Measurements from ENCODE around the gene LMOD2. TPM values are rescaled to one million over a fixed set of nuclear protein-coding genes. Genes with fewer than 3 reads are reported as not detected.
"Not testable (repeated sequence)": the region's sequence is repeated elsewhere in the genome, so short reads cannot be mapped to it uniquely, and the experiment has no call there.

Gene LMOD2, protein sequence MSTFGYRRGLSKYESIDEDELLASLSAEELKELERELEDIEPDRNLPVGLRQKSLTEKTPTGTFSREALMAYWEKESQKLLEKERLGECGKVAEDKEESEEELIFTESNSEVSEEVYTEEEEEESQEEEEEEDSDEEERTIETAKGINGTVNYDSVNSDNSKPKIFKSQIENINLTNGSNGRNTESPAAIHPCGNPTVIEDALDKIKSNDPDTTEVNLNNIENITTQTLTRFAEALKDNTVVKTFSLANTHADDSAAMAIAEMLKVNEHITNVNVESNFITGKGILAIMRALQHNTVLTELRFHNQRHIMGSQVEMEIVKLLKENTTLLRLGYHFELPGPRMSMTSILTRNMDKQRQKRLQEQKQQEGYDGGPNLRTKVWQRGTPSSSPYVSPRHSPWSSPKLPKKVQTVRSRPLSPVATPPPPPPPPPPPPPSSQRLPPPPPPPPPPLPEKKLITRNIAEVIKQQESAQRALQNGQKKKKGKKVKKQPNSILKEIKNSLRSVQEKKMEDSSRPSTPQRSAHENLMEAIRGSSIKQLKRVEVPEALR
- not detected in 2 replicates for total RNA-seq (2014; rRNA removed; shearing (Covaris generic))

DNA sequence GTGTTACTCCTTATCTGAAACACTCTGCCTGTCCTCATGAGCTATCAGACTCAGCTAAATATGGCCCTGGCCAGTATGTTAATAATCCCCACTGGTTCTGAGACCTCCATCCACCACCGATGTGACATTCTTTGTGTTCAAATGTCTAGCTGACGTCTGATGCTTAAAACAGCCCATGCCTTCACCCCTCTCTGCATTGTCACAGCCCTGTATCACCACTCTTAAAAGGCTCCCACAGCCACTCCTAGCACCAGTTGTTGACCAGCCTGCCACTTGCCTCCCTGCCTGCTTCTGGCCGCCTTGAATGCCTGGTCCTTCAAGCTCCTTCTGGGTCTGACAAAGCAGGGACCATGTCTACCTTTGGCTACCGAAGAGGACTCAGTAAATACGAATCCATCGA, at the start of gene LMOD2:
LMOD2 (plus strand) TSS at position 253 of the 400 bp plus-strand sequence; CDS start at position 351, 98 bp downstream.
- no peak for DNase-seq (ENCODE audit: low read depth)

DNA sequence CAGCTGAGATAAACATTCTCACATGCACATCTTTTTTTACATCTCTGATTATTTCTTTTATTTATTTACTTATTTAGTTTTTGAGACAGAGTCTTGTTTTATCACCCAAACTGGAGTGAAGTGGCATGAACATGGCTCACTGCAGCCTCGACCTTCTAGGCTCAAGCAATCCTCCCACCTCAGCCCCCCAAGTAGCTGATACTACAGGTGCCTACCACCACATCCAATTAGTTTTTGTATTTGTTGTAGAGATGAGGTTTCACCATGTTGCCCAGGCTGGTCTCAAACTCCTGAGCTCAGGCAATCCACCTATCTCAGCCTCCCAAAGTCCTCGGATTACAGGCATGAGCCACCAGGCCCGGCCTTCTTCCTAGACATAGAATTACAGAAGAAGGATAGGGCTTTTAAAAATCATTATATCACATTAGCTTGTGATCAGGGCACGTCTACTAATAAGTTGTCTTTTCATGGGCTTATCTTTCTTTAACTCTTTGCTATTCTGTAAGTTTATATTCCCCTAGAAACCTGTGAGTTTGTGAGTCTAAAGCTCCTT, 48.2 kb upstream of the LMOD2 start:
- DNase-seq (ENCODE audit: low read depth): no peak

DNA sequence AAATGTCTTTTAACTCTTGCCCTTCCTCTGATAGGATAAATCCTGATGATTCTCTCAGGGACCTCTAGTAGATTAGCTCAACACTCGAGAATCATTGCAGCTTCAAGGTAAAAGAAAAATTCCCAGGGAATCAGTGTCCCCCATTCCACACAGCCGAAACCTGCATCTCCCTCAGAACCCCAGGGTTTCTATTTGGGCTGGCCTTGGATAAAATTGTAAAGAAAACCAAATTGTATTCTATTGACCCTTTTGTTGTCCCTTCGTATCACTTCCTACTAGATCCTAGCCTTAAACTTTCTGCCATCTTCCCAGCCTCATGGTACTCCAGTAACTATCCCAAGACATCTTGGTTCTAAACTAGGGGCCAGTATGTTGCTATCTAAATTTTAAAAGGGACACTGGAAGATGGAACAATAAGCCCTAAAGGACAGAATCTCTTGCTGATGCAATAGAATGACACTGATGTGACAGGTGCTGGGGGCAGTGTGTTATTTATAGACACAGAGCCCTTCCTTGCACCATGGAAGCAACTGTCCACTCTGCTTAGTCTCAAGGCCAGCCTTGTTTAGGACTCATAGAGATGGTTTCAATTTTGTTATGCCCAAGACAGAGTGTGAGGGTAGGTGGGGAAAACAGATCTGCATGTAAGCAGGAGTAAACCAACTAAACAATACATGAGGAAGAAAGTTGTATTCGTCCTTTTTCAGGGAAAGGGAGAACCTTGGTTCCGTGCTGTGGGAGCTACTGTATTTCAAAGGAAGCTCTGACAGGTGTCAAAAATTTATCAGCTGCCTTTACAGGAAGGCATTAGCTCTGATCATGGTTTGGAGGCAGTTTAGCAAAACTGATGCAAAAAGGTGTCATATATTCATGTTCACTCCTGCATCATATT, 46.4 kb upstream of the LMOD2 start:
- DNase-seq (ENCODE audit: low read depth): no peak

DNA sequence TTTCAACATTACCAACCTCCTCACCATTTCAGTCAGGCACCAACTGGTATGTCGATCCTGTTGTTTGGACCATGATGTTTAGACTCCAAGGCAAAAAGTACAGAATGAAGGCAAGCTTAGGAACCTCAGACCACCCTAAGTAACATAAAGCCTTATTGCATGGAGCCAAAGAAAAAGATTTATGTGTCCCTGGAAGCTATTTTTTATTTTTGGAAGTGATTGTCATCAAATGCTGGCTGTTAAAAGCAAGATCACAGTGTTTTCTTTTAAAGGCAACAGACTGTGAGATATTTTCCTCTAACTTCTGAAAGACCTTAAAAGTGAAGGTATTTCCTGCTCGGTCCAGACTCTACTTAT, 45.8 kb upstream of the LMOD2 start:
- no peak for DNase-seq (ENCODE audit: low read depth)

DNA sequence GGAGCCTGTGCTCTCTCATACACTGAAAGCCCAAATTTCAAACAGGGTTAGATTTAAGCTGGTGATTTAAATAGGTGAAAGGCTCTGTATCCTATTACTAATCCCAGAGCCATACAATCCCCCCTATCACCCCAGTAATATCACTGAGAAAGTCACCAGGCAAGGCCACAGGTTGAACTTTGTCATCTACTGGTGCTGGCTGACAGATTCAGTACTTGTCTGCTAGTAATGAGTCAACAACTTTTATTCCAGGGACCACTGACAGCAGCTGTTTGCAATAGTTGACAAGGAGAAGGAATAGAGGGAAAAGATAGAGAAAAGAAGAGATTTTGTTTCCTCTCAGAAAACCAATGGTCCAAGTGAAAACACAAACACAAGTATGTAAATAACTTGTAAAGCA, 43.6 kb upstream of the LMOD2 start:
- no peak for DNase-seq (ENCODE audit: low read depth)

DNA sequence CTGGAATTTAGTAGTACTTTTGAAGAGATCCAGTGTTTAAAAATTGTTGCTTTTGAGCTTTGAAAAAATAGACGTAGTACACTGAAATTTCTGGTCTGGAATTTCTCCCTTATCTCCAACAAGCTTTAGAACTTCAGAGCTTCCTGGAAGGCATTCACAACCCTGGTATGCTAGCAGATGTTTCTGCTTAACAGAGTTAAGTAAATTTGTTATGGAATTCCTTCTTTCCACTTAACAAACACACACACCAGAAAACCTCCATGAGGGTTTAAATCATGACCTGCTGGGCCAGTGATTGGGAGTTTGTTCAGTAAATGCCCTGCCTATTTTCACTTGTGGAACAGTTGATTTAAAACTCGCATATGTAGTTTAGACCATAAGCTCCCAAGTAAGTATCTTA, 40.3 kb upstream of the LMOD2 start:
- DNase-seq (ENCODE audit: low read depth): no peak

DNA sequence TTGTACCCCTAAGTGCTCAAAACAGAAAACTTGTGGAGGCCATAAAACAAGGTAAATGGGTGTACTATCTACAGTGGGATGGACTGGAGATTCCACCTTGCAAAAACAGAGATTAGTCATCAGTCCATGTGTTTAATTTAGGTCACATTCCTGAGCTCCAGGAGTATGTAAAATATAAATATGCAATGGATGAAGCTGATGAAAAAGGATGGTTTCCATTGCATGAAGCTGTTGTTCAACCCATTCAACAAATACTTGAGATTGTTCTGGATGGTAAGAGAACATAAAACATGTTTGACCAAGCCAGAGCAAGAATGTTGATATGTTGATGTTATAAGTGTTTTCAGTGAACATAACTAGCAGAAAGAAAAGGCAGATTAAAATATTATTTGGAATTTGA, 39.4 kb upstream of the LMOD2 start:
- no peak for DNase-seq (ENCODE audit: low read depth)

DNA sequence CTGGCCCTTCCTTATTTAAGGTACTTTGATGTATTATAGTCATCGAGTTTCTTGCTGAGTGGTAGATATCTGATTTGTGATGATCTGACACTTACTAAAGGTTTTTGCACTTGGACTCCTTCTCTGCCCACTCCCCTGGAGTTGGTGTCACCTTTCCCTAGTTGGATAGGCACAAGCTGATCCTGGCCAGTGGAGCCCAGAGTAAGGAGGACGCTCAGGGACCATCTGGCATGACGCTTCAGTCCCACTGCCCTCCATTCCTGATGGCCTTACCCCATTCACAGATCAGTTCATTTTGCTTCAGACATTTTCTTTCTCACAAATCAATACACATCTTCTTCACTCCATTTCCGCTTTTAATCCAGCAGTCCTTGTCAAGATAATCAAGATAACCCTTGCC, 34.0 kb upstream of the LMOD2 start:
- DNase-seq (ENCODE audit: low read depth): no peak

DNA sequence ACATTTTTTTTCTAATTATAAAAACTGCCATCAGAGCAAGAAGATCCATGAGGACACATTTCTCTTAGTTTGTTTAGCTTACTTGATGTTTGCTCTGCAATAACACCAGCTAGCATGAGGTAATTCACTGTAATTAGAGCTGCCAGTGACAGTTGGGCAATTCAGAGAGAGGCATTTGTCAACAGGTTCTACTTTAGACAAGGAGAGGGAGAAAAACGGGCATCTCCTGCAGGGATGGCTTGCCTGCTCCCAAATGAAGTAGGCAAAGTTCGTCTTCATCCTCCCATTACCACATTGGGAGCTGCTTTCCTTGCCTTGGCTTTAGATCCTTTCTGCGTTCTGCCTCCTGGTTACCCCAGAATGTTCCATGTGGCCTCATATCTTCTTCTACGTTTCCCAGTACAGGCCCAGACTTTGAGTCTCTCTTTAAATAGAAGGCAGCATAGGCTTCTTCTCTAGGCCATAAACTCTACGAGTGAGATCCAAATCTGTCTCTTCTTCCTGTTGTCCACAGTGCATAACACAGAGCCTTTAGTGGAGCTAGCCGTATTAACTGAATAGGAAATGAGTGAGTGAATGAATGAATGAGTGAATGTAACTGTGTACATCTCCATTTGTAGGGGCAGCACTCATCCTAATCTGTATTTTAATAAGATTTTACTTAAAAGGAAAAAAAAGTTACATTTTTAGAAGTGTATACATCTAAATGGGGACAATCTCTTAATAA, 32.8 kb upstream of the LMOD2 start:
- no peak for DNase-seq (ENCODE audit: low read depth)

DNA sequence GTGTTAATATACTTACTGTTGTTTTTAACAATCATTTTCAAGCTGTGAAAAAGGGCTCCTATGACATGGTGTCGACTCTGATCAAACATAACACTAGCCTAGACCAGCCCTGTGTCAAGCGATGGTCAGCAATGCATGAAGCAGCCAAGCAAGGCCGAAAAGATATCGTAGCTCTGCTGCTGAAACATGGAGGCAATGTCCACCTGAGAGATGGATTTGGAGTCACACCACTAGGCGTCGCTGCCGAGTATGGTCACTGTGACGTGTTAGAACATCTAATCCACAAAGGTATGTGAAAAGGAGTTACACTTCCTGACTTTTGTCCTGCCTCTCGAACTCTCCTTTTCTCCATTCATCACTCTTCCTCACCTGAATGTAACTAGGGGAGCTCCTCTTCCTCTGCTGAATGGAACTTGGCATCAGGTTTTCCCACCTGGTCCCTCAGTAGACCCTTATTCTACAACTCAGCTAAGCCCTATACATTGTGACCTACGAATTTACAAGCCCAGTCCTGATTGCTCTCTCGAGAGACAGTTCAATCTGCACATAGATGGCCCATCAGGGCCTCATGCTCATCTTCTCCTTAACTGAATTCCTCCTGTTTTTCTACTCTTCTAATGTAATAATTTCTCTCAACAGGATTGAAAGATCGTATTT, 31.0 kb upstream of the LMOD2 start:
- DNase-seq (ENCODE audit: low read depth): peak; percentile 87

DNA sequence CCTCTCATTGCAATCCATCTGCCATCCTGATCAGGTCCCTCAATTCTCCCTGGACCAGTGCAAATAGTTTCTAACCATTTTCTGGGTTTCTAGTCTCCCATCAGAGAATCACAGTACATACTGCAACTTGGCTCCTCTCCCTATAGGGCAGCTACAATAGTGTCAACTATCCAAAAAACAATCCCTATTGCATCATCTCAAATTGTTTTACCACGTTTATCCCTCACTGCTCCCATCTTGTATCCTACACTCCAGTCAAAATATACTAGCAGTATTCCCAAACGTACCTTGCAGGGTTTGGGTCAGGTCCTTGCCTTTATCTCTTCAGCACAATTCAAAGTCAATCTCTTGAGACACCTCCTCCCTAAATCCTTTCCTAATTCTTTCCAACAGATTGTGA, 30.4 kb upstream of the LMOD2 start:
- no peak for DNase-seq (ENCODE audit: low read depth)

DNA sequence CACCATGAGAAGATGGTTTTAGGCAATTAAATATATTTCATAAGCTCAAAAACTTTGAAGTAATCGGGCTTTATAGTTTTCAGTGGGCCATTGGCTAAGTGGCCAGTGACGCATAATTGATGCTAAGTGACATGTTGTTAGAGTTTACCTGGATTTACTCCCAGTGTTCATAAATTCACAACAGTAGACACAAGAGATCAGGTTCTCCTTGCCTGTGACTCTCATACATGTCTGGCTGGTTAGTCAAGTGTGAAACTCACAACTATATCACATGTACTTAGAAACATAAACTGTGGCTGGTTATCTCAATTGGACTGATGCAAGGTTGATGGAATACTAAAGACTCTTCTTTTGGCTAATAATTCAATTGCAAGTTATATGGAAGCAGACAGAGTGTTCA, 27.8 kb upstream of the LMOD2 start:
- no peak for DNase-seq (ENCODE audit: low read depth)

DNA sequence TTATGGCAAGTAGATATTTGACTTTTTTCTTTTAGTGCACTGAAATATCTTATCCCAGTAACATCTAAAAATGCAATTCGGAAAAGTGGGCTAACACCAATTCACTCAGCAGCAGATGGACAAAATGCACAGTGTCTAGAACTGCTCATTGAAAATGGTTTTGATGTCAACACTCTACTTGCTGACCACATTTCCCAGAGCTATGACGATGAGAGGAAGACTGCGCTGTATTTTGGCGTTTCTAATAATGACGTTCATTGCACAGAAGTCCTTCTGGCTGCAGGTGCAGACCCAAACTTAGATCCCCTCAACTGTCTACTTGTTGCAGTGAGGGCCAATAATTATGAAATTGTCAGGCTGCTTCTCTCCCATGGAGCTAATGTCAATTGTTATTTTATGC, 26.8 kb upstream of the LMOD2 start:
- DNase-seq (ENCODE audit: low read depth): no peak

DNA sequence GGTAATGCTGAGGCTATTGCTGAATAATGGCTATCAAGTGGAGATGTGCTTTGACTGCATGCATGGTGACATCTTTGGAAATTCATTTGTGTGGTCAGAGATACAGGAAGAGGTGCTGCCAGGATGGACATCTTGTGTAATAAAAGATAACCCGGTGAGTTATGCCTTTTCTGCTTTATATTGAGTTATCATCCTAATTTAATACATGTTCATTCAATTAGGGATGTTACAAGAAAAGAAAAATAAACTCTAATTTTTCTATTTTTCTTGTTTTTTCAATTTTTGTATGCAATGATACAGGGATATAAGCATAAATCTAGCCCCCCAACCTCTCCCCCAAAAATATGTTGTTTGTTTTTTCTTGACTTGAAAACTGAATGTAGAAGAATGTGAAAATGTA, 26.4 kb upstream of the LMOD2 start:
- no peak for DNase-seq (ENCODE audit: low read depth)

DNA sequence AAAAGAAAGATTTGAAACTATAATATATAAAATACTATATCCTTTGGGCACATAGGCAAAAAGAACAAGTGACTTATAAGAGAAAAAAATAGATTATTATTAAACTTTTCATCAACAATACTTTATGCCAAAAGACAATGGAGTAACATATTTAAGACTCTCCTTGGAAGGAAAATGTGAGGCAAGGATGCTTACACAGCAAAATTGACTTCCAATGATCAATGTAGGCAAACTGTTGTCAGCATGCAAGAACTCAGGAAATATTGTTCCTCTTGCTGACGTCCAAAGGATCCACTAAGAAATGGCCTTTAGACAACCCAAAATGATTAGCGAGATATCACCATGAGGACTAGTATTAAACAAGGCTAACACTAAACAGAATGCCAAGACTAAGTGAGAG, 22.9 kb upstream of the LMOD2 start:
- no peak for DNase-seq (ENCODE audit: low read depth)

DNA sequence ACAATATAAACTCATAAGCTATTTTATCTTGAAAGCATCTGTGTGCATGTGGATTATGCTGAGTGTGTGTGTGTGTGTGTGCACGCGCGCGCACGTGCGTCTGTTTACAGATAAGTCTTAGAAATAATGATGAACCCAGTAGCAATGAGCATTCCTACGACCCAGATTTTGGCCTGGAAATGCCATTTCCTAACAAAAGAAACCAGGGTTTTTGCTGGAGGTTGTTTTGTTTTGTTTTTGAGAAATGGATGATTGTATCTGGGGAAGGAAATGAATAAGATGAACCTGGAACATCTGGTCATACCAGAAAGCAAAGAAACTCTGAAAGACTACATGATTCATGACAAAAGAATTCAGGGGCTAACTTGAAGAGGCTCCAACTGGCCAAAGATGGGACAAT, 22.1 kb upstream of the LMOD2 start:
- DNase-seq (ENCODE audit: low read depth): peak; percentile 53

DNA sequence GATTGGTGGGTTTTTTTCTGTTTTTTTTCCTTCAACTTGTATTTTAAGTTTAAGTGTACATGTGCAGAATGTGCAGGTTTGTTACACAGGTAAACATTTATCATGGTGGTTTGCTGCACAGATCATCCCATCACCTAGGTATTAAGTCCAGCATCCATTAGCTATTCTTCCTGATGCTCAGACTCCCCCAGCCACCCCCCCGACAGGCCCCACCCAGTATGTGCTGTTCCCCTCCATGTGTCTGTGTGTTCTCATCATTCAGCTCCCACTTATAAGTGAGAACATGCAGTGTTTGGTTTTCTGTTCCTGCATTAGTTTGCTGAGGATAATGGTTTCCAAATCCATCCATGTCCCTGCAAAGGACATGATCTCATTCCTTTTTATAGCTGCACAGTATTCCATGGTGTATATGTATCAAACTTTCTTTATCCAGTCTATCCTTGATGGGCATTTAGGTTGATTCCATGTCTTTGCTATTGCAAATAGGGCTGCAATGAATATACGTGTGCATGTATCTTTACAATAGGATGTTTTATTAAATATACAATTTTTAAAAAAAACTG, 21.6 kb upstream of the LMOD2 start:
- not testable (repeated sequence) for DNase-seq (ENCODE audit: low read depth)

DNA sequence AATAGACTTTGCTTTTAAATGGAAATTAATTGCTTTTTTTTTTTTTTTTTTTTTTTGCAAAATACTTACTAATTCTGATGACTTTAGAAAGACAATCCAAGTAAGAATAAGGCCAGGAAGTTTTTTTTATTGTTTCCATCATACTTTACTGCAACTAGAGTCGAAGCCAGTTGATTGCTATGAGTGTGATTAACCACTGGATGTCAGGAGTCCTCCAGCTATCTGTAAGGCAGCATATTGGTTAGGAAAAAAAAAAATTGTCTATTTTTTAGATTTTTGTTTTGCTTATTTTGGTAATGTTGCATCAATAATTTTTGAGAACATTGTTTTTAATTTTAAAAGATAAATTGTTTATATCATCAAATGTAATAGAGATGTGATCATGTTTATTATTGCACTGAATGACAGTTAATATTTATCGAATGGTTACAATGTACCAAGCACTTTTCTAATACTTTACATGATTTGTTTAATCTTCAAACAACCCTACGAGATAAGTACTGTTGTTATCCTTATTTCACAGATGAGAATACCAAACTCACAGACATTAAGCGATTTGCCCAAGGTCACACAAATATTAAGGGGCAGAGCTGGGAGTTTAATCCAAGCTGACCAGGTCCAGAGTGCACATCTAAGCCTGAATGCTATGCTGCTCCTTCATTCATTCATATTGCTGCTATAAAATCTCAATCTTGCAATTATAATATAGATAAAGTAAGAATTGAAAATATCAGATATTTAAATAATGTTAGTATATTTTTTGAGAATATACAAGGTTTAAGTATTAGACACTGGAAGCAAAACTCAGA, 19.9 kb upstream of the LMOD2 start:
- DNase-seq (ENCODE audit: low read depth): peak; percentile 44

DNA sequence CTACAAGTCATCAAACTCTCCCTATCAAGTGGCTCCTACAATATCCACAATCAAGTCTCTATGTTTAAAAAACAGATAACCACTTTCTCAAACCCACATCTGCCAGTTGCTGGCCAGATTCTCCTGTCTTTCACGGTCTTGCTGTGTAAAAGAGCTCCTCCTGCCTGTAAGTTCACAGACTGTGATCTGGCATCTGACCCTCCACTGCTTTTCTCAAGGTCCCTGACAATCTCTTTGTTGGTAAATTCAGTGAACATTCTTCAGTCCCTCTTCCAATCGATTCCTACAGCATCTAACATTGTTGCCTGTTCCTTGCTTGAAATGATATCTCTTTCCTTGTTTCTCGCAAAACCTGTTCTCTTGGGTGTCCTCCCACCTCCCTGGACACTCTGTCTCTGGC, 18.5 kb upstream of the LMOD2 start:
- DNase-seq (ENCODE audit: low read depth): no peak

DNA sequence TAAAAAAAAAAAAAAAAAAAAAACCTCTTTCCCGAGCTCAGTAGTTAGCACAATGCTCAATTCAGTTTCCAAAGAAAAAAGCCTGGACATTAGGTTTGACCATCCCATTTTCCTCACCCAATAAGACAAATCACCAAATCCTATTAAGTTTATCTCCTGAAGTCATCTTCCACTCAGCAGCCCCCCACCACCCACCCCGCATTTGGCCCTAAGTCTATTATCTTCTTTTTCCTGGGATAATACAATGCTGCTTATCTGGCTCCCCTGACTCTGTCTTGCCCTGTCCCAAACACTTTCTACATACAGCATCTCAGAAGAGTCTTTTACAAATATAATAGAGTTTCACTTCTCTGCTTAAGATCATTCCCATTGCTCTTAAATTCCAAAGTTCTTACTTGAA, 17.8 kb upstream of the LMOD2 start:
- DNase-seq (ENCODE audit: low read depth): no peak

Measured in Daoy (cell line).